Coronary artery (tissue), 2 donors: ENCODE measurements around the gene C1orf21.

Experiments
- DNase-seq: peaks from one replicate; pipeline ENCODE4 v3.0.0-alpha.2; 2017; ENCODE audit warnings: low spot score
- H3K27ac ChIP-seq, 2 donors: fragments of 200-600 bp; sonication (generic); one replicate each; pipeline ENCODE4 v1.5.1; 2016 to 2019
- H3K4me3 ChIP-seq: fragments of 200-600 bp; sonication (generic); 2 replicates; pipeline ENCODE4 v1.5.1; 2016; ENCODE audit warnings: mild to moderate bottlenecking, moderate library complexity
- TF ChIP-seq, protein P1 (sequence below): fragments of 200-600 bp; sonication (generic); IDR thresholded peaks from one replicate; pipeline ENCODE4 v1.5.1; 2019; ENCODE audit warnings: antibody characterized with exemption

Gene C1orf21

DNA sequence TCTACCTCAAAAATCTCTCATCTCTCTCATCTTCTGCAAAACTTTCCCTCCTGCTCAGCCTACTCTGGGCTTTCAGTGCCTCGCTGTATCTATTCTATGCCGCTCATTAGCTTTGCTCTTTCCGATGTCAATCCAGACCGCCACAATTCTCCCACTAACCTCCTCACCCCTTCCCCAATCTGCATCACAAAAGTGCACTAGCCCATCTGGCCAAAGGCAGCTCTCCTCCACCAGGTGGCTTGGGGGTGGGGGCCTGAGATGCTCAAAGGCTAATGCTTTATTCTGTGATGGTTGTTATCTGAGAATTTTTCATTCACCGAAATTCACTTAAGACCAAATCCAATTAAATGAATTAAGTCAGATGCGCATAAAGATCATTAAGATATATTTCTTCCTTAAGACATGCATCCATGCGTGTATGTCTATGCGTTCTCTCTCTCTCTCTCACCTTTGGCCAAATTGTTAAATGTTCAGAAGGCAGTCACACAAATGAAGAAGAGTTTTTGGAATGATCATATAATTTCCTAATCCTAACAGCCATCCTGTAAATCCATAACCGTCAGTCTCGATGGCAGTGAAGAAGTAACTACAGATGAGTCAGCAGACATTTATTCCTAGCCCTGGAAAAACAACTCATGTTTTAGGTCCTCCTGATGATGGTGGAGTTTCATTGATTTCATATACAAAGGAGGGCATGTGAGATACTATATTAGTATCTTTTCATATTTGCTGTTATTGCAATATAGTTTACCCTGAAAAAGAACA is 111.3 kb downstream of the C1orf21 start:
- TF ChIP-seq, protein P1, sequence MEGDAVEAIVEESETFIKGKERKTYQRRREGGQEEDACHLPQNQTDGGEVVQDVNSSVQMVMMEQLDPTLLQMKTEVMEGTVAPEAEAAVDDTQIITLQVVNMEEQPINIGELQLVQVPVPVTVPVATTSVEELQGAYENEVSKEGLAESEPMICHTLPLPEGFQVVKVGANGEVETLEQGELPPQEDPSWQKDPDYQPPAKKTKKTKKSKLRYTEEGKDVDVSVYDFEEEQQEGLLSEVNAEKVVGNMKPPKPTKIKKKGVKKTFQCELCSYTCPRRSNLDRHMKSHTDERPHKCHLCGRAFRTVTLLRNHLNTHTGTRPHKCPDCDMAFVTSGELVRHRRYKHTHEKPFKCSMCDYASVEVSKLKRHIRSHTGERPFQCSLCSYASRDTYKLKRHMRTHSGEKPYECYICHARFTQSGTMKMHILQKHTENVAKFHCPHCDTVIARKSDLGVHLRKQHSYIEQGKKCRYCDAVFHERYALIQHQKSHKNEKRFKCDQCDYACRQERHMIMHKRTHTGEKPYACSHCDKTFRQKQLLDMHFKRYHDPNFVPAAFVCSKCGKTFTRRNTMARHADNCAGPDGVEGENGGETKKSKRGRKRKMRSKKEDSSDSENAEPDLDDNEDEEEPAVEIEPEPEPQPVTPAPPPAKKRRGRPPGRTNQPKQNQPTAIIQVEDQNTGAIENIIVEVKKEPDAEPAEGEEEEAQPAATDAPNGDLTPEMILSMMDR = no peak
- no peak for DNase-seq
- Histone ChIP-seq H3K4me3 (no peak overlapping the region), H3K27ac (no peak overlapping the region)

DNA sequence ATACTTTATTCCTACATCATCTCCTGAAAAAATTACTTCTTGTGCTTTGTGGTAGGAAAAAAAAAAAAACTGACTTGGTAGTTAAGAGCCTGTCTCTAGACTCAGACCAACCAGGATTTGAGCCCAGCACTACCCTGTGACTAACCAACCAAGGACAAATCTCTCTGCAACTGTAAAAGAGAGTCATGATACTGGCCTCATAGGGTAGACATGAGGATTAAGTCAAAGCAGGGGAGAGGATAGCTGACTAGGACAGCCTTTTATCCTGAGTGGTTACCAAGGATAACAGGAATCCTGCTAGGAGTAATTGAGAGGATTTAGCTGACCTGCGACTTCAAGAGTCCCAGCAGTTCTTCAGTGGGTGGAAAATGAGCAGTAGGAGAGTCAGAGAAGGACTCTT is 112.8 kb downstream of the C1orf21 start:
- no peak for DNase-seq
- Histone ChIP-seq H3K4me3 (no peak overlapping the region), H3K27ac (no peak overlapping the region)
- TF ChIP-seq, protein P1 = no peak

DNA sequence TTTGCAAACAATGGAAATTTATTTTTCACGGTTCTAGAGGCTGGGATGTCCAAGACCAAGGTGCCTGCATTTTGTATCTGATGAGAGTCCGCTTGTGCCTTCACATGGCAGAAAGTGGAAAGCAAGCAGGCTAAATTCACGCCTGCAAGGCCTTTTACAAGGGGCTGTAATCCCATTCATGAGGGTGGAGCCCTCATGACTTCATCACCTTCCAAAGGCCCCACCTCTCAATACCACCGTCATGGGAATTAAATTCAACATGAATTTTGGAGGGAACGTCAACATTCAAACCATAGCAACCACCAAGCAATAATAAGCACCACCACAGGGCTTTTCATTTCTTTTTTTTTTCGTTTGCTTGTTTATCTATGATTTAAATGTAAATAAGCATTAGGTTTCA is 115.3 kb downstream of the C1orf21 start:
- no peak for DNase-seq
- TF ChIP-seq, protein P1 = no peak
- Histone ChIP-seq H3K4me3 (no peak overlapping the region), H3K27ac (no peak overlapping the region)

DNA sequence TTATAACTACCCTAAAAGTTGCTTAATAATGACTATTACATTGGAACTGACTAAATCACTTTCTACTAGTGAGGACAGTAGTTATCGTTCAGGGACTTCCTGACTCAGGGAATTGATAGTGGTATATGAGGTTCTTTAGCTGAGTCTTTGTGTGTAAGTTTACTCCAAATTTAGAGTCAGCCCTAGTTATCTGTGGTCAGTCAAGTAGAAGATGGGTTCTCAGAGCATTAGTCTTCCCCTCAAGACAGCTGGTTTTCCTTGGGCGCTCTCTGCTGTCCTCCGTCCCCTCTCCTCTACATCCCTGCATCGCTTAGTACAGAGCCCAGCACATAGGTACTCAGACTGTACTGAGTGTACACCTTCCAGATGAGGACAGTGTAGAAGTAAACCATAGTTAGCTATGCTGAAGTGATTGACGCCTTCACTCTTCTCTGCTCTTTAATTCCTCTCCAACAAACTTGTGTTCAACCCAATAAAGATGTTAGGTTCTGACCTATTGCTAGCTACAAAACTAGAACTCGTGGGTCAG is 116.5 kb downstream of the C1orf21 start:
- no peak for DNase-seq
- TF ChIP-seq, protein P1 = no peak
- Histone ChIP-seq H3K27ac (no peak overlapping the region), H3K4me3 (no peak overlapping the region)

DNA sequence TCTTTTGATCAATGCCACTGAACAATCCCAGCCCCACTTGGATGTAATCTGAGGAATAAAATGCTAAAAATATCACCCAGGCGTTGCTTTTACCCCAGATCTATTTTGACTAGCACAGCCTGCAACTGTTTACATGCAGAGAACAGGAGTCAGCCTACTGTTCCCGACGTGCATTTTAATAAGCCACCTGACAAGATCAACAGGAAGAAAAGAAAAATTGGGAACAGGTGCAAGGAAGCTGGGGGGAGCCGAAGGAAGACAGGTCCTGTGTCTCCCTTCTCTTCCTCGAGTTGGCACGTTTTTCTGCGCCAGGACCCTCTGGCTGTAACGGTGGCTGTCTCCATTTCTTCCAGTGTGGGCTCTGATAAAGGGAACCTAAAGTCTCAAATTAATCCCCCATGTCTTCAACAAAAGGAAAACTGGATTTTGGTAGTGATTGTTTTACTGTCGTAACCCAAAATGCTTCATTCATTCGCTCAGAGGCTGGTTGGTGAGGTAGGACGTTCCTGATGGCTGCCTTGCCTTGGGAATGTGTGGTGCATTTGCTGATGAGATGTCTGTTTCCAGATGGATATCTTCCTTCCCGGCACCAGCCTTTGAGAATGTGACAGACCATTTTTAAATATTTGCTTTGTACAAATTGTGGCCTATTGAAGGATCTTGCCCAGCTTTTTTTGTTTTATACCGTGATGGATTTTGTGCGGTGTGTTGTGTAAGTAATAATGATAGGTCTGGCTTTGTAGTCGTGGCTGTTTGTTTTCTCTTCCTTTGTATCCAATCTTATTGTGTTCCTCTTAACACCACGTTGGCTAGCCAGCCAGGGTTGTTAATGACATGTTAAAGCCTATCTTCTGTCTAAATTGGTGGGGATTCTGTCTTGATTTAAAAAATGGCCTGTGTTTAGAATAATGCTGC is 117.5 kb downstream of the C1orf21 start:
- TF ChIP-seq, protein P1 = no peak
- no peak overlapping the region for H3K27ac ChIP-seq
- DNase-seq = no peak
- no peak overlapping the region for H3K4me3 ChIP-seq

DNA sequence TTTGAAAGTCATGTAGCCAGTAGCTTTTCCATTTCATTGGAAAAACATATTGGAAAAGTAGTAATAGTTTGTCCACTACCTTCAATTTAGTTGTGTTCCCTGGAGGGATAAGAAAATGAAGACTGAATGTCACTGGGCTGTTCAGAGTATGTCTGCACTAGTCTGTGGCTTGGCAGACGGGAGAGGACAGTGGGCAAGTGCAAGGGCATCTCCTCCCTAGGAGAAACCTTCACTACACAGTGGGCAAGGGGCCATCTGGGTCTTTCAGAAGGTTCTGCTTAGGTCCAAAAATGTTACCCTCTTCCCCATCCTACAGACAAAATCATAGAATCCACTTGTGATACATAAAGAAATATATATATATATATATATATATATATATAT is 118.1 kb downstream of the C1orf21 start:
- DNase-seq = no peak
- TF ChIP-seq, protein P1 = no peak
- Histone ChIP-seq H3K27ac (no peak overlapping the region), H3K4me3 (no peak overlapping the region)
